SU-DHL-6 (cell line): ENCODE data around the gene ADAM8.

ENCODE experiments used
- H2AFZ ChIP-seq: fragments of 200-600 bp; sonication (generic); 2 replicates; pipeline ENCODE4 v1.6.1; 2014; ENCODE audit warnings: low read depth, mild to moderate bottlenecking, moderate library complexity, mixed read lengths, antibody characterized with exemption, low read length; ENCODE audit not compliant: severe bottlenecking
- H3F3A ChIP-seq: fragments of 200-600 bp; shearing (Covaris generic); 2 replicates; pipeline ENCODE4 v1.6.0; 2016; ENCODE audit warnings: antibody characterized with exemption, mild to moderate bottlenecking; ENCODE audit not compliant: insufficient read depth
- H3K27ac ChIP-seq: fragments of 200-600 bp; sonication (generic); 2 replicates; pipeline ENCODE4 v1.5.1; 2016; ENCODE audit warnings: low read depth, mild to moderate bottlenecking, low read length, moderate library complexity, mixed read lengths
- H3K27me3 ChIP-seq: fragments of 200-600 bp; sonication (generic), shearing (Covaris generic); 2 replicates; pipeline ENCODE4 v1.6.0; 2014; ENCODE audit warnings: mild to moderate bottlenecking, low read length
- H3K36me3 ChIP-seq: fragments of 200-600 bp; sonication (generic); 2 replicates; pipeline ENCODE4 v1.6.1; 2014; ENCODE audit warnings: mild to moderate bottlenecking, low read length, mixed read lengths
- H3K4me2 ChIP-seq: fragments of 300-600, 200-600 bp; shearing (Covaris generic), sonication (generic); 2 replicates; pipeline ENCODE4 v1.6.0; 2014; ENCODE audit warnings: low read length, low read depth, mild to moderate bottlenecking; ENCODE audit not compliant: poor library complexity, severe bottlenecking
- H3K4me3 ChIP-seq: fragments of 200-600 bp; sonication (generic); 2 replicates; pipeline ENCODE4 v1.5.1; 2014; ENCODE audit warnings: antibody characterized with exemption, low read length, mild to moderate bottlenecking, mixed read lengths; ENCODE audit not compliant: insufficient read depth, poor library complexity, severe bottlenecking
- H3K79me2 ChIP-seq: fragments of 200-600 bp; sonication (generic); 2 replicates; pipeline ENCODE4 v1.6.1; 2014; ENCODE audit warnings: mild to moderate bottlenecking, low read length, moderate library complexity; ENCODE audit not compliant: insufficient read depth
- H3K9ac ChIP-seq: fragments of 200-600 bp; sonication (generic); 2 replicates; pipeline ENCODE4 v1.7.0; 2014; ENCODE audit warnings: mild to moderate bottlenecking, low read length
- H3K9me2 ChIP-seq: fragments of 200-600 bp; sonication (generic); replicated peaks from 2 replicates; pipeline ENCODE4 v1.6.1; 2014; ENCODE audit warnings: low read length; ENCODE audit not compliant: insufficient read depth
- H3K9me3 ChIP-seq: fragments of 200-600 bp; sonication (generic); 2 replicates; pipeline ENCODE4 v1.6.1; 2014; ENCODE audit warnings: low read length, mixed read lengths; ENCODE audit not compliant: insufficient read depth
- H4K20me1 ChIP-seq: fragments of 200-600 bp; sonication (generic); 2 replicates; pipeline ENCODE4 v1.6.1; 2014; ENCODE audit warnings: low read depth, mild to moderate bottlenecking, antibody characterized with exemption, low read length, moderate library complexity, mixed read lengths
- CTCF ChIP-seq: fragments of 200-600 bp; sonication (generic); IDR thresholded peaks from one replicate; pipeline ENCODE4 v1.5.1; 2017; ENCODE audit warnings: antibody characterized with exemption, mild to moderate bottlenecking, low read length, moderate library complexity; ENCODE audit not compliant: insufficient read depth, poor library complexity, severe bottlenecking
- EZH2phosphoT487 ChIP-seq: fragments of 200-600 bp; sonication (generic), shearing (Covaris generic); conservative IDR thresholded peaks from 2 replicates; pipeline ENCODE4 v1.6.1; 2018; ENCODE audit warnings: mild to moderate bottlenecking, antibody characterized with exemption, low read length, moderate library complexity, mixed read lengths

ADAM8 gene

GRCh38 chr10:133247681-133248333, 28.9 kb downstream of the ADAM8 start:
- Histone ChIP-seq H3K9me2 (no peaks in the 10 kb centered on the region), H3K9ac (no peak overlapping the region), H3K9me3 (no peaks in the 10 kb centered on the region), H4K20me1 (no peaks in the 10 kb centered on the region), H3F3A (no peaks in the 10 kb centered on the region), H3K4me2 (no peak overlapping the region), H3K27ac (no peak overlapping the region), H3K36me3 (no peaks in the 10 kb centered on the region), H3K79me2 (no peaks in the 10 kb centered on the region), H3K4me3 (no peak overlapping the region), H3K27me3 (no peaks in the 10 kb centered on the region), H2AFZ (no peak overlapping the region)
- no peak for TF ChIP-seq EZH2phosphoT487
- no peak for TF ChIP-seq CTCF

GRCh38 chr10:133246236-133246626, 30.4 kb downstream of the ADAM8 start:
- Histone ChIP-seq H3F3A (no peaks in the 10 kb centered on the region), H3K27ac (no peak overlapping the region), H3K4me3 (no peak overlapping the region), H3K4me2 (no peak overlapping the region), H3K9me3 (no peaks in the 10 kb centered on the region), H3K36me3 (no peaks in the 10 kb centered on the region), H4K20me1 (no peaks in the 10 kb centered on the region), H3K79me2 (no peaks in the 10 kb centered on the region), H3K27me3 (no peaks in the 10 kb centered on the region), H3K9ac (no peak overlapping the region), H3K9me2 (no peaks in the 10 kb centered on the region), H2AFZ (no peak overlapping the region)
- TF ChIP-seq CTCF, result no peak
- TF ChIP-seq EZH2phosphoT487, result no peak

GRCh38 chr10:133245439-133246235, 31.0 kb downstream of the ADAM8 start:
- no peak overlapping the region for H3K4me2 ChIP-seq
- H3K36me3 ChIP-seq, result no peaks in the 10 kb centered on the region
- no peak overlapping the region for H3K27ac ChIP-seq
- no peaks in the 10 kb centered on the region for H3K79me2 ChIP-seq
- H4K20me1 ChIP-seq, result no peaks in the 10 kb centered on the region
- no peak overlapping the region for H3K9ac ChIP-seq
- H2AFZ ChIP-seq, result no peak overlapping the region
- no peaks in the 10 kb centered on the region for H3F3A ChIP-seq
- H3K9me3 ChIP-seq, result no peaks in the 10 kb centered on the region
- H3K27me3 ChIP-seq, result no peaks in the 10 kb centered on the region
- no peak overlapping the region for H3K4me3 ChIP-seq
- no peaks in the 10 kb centered on the region for H3K9me2 ChIP-seq
- no peak for TF ChIP-seq EZH2phosphoT487
- TF ChIP-seq CTCF, result no peak
